Measurements from ENCODE around the gene RAD18.
A peak's percentile ranks its signal among the peaks of the same experiment; 100 is the strongest.

Gene RAD18

DNA sequence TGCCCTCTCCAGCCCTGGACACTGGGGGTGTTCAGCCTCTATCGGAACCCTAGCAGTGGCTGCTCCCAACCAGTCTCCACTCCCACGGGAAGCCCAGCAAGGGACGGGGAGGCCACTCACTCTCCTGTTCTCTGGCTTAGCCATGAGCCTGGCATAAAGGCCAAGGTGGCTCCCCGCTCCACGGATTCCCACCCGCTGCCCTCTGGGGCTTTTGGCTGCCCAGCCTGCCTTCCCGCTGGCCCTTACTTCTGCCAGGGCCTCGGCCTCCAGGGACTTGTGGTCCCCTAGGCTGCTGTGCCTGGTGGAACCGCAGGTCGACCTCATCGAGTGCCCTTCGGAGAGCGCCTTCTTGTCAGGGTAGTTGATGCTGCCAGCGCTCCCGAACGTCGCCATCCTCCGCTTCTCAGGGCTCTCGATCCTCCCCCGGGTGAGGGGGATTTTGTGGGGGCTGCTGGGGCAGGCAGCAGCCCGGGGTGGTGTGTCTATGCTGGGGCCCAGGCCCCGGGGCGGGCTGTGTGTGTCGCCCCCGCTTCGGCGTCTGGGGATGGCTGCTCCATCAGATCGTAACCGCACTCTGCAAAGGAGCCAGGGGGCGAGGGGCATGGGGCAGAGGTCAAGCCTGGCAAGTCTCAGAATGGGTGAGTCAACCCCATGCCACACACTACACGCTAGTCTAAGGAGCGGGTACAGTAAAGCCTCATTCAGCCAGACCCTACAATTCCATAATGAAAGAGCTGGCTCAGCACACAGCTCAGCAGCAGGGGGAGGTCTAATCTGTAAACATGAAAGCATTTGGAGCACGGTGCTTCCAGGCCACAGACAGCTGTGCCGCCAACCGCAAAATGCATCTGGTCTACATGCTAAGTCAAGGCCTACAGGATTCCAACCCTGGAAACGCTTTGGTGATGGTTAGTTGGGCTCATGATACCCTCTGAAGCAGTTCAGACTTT is 27.3 kb upstream of the RAD18 start:
- no peaks in the 10 kb centered on the region for H3K9me3 Mint-ChIP-seq
- no peaks in the 10 kb centered on the region for H3K36me3 Mint-ChIP-seq
- no peak overlapping the region for H3K4me3 Mint-ChIP-seq
- DNase-seq (ENCODE audit: low spot score in 2 of 2) (no peak), ATAC-seq (ENCODE audit: low read depth) (no peak)
- no peaks in the 10 kb centered on the region for H3K27me3 Mint-ChIP-seq
- H3K4me1 Mint-ChIP-seq = peaks cover 3% of the 10 kb centered on the region
- H3K27ac Mint-ChIP-seq = no peak overlapping the region

DNA sequence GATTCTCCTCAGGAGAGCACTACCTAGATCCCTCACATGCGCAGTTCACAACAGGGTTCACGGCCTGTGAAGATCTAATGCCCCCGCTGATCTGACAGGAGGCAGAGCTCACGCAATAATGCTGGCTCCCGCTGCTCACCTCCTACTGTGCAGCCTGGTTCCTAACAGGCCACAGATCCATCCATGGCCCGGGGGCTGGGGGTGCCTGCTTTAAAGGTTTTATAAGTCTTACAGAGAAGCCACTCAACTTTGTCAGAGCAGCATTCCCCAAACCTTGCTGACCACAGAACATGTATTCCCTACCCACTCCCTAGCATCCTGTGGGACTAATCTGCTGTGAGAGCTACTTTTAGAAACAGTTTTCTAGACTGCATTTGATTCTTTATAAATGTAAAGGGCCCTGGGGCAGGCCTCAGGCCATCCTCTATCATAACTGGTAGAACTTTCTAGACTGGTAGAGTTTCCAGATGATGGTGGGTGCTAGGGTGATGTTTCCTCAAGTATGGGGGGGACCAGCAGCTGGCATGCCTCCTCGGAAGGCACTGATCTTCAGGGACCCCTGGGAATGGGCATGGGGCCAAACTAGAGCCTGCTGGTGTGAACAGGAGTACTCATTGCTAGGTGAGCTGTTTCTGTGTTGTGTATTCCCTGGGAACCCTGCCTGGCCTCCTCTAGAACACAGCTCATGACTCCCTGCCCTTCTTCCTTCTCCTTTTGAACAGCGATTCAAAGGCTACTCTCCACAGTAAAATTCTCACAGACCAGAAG is 25.7 kb upstream of the RAD18 start:
- H3K27ac Mint-ChIP-seq = no peak overlapping the region

DNA sequence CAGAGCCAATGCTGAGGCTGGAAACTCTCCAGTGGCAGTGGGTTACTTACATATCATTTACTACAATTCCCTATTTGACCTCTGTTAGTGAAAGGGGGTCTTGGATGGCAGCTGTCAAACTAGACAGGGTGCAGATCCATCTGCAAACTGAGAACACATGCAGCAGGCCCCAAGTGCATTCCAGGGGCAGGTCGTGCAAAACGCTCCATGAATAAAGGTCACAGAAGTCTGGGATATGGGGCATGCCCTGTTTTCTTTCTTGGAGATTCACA is 25.0 kb upstream of the RAD18 start:
- H3K4me1 Mint-ChIP-seq = peaks cover 3% of the 10 kb centered on the region
- H3K27ac Mint-ChIP-seq = no peak overlapping the region
- H3K36me3 Mint-ChIP-seq = no peaks in the 10 kb centered on the region
- no peak overlapping the region for H3K4me3 Mint-ChIP-seq
- ATAC-seq (ENCODE audit: low read depth) (no peak), DNase-seq (ENCODE audit: low spot score in 2 of 2) (no peak)
- H3K27me3 Mint-ChIP-seq = peaks cover 3% of the 10 kb centered on the region
- H3K9me3 Mint-ChIP-seq = no peaks in the 10 kb centered on the region

More for the DNA sequence above, 25.7 kb upstream of the RAD18 start:
- no peaks in the 10 kb centered on the region for H3K36me3 Mint-ChIP-seq
- peaks cover 3% of the 10 kb centered on the region for H3K4me1 Mint-ChIP-seq
- H3K9me3 Mint-ChIP-seq = no peaks in the 10 kb centered on the region
- DNase-seq (ENCODE audit: low spot score in 2 of 2) (no peak), ATAC-seq (ENCODE audit: low read depth) (no peak)
- no peaks in the 10 kb centered on the region for H3K27me3 Mint-ChIP-seq
- H3K4me3 Mint-ChIP-seq = no peak overlapping the region

DNA sequence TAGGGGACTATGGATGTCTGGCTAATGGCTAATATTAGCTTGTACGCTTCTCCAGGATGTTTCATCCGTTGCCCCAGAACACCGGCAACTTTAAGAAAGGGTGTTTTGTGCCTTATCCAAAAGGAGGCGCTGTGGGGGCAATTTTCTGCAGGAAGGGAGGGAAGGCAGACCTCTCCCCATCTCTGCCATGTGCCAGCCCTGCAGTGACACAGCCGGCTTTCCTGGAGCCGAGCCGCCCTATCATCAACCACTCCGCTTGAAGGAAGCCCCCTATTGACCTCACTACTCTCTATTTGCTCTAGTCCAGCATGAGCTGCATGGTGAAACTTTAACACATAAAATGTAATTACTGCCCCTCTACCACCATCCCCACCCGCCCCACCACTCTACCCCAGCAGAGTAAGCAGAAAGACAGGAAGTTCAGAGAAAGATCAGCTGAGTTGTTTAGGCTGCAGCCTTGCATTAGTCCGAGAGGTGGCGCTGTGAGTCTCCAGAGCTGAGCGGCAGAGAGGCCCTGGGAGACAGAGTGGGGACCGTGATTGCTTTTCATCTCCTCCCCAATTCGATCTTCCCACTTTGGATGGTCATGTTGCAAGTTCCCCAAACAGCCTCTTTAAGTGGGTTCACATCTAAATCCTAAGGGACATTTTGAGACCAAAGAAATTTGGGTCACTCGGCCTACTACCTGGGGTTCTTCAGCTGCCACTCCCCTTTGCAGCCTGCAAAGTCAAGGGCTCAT is 24.5 kb upstream of the RAD18 start:
- peak; percentile 29 to 33 for DNase-seq (ENCODE audit: low spot score in 2 of 2)
- ATAC-seq (ENCODE audit: low read depth) = peak; percentile 85
- Mint-ChIP-seq H3K36me3 (no peaks in the 10 kb centered on the region), H3K4me3 (peak overlapping the region; percentile 24), H3K4me1 (peaks cover 3% of the 10 kb centered on the region), H3K9me3 (no peaks in the 10 kb centered on the region), H3K27ac (no peak overlapping the region), H3K27me3 (peaks cover 3% of the 10 kb centered on the region)

DNA sequence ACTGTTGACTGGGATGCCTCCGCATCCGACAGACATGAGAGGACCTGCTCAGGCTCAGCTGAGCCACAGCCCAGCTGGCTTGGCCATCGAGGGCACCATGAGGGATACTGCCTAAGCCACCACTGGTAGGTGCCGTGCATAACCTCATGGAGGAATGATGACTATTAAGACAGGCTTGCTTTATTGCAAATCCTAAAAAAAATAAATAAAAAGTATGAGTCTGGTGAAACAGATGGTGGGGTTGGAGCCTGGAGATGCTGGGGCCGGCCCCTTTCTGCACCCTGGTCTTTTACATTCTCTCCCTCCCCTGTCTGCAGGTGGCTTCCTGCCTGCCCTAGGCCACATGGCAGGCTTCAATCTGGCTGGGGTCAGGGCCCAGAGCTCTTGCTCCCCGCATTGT is 24.0 kb upstream of the RAD18 start:
- Mint-ChIP-seq H3K36me3 (no peaks in the 10 kb centered on the region), H3K27me3 (peaks cover 6% of the 10 kb centered on the region), H3K27ac (no peak overlapping the region), H3K4me3 (no peak overlapping the region), H3K4me1 (peaks cover 3% of the 10 kb centered on the region), H3K9me3 (no peaks in the 10 kb centered on the region)
- ATAC-seq (ENCODE audit: low read depth) (no peak), DNase-seq (ENCODE audit: low spot score in 2 of 2) (no peak)

DNA sequence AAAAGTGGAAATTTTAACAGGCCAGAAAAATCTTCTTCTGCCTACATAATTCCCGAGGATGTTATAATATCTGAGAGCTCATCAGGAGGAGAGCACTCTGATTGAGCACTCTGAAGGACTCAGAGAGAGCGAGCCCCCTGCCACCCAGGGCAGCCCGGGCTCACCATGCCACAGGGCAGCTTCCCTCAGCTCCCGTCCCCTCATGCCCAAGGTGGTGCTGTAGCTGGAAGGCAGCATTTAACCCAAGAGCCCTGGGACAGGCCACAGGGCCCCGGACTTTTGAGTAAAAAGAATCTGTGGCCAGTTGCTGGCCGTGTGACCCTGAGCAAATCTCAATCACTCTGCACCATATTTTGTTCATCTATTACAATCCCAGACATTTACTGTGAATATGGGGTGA is 23.5 kb upstream of the RAD18 start:
- ATAC-seq (ENCODE audit: low read depth) = no peak

DNA sequence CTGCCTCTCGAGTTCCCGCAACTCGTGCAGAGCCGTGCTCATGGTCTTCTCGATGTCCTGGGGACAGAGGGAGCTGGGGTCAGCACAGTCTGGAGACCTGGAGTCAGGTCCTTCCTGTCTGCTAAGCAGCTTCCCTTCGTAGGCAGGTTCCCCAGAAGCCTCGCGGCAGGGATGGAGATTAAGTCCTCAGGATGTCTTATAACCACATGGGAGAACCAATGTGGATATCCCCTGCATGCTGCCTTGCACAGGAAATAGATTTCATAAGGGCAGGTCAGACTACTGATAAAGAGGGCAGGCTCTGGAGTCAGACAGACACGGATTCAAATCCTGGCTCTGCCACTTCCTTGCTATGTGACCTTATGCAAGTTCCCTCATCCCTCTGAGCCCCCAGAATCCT is 22.6 kb upstream of the RAD18 start:
- ATAC-seq (ENCODE audit: low read depth) (no peak), DNase-seq (ENCODE audit: low spot score in 2 of 2) (no peak)
- Mint-ChIP-seq H3K27me3 (peaks cover 8% of the 10 kb centered on the region), H3K27ac (no peak overlapping the region), H3K4me1 (peaks cover 3% of the 10 kb centered on the region), H3K4me3 (no peak overlapping the region), H3K36me3 (no peaks in the 10 kb centered on the region), H3K9me3 (no peaks in the 10 kb centered on the region)

More for the DNA sequence above, 23.5 kb upstream of the RAD18 start:
- Mint-ChIP-seq H3K4me1 (peaks cover 3% of the 10 kb centered on the region), H3K27ac (no peak overlapping the region), H3K36me3 (no peaks in the 10 kb centered on the region), H3K4me3 (no peak overlapping the region), H3K9me3 (no peaks in the 10 kb centered on the region), H3K27me3 (peaks cover 6% of the 10 kb centered on the region)
- no peak for DNase-seq (ENCODE audit: low spot score in 2 of 2)

DNA sequence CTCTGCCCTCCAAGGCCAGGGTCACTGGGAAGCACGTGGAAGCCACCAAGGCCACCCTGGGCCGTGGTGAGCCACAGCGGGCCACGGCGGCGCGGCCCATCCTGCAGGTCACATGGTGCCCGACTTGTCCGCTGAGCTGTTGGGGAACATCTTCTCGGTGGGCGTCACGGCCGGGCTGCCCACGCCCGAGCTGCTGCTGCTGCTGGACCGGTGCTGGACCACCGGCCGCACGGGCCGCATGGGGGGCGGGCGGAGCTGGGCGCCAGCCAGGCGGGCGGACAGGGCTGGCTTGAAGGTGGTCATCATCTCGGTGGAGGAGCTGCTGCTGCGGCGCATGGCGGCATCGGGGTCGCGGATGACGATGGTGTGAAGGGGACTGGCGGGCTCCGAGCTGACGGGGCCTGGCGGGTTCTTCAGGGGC is 22.1 kb upstream of the RAD18 start:
- peaks cover 9% of the 10 kb centered on the region for H3K27me3 Mint-ChIP-seq
- H3K4me3 Mint-ChIP-seq = no peak overlapping the region
- peaks cover 3% of the 10 kb centered on the region for H3K4me1 Mint-ChIP-seq
- ATAC-seq (ENCODE audit: low read depth) = no peak
- DNase-seq (ENCODE audit: low spot score in 2 of 2) = no peak
- no peaks in the 10 kb centered on the region for H3K36me3 Mint-ChIP-seq
- no peaks in the 10 kb centered on the region for H3K9me3 Mint-ChIP-seq
- H3K27ac Mint-ChIP-seq = no peak overlapping the region

DNA sequence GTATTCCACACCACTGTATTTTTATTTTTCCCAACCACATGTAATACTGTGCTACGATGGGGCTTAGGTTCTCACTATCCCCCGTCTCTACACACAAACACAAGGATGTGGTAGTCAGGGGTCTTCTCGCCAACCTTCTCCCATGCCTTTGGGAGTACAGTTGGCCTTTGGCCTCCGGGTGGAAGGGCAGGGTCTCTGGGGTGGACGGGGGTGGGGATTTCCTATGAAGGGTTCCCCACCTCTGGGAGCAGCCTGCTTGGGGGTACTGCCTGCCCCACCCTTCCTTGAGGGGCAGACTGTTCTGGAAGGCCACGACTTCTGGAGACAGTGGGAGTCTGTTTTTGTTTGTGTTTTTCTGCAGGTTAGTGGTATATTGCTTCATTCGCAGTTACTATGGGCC is 21.3 kb upstream of the RAD18 start:
- Mint-ChIP-seq H3K27ac (no peak overlapping the region), H3K4me3 (no peak overlapping the region), H3K36me3 (no peaks in the 10 kb centered on the region), H3K4me1 (peaks cover 3% of the 10 kb centered on the region), H3K27me3 (peaks cover 12% of the 10 kb centered on the region), H3K9me3 (no peaks in the 10 kb centered on the region)
- no peak for ATAC-seq (ENCODE audit: low read depth)
- DNase-seq (ENCODE audit: low spot score in 2 of 2) = no peak

DNA sequence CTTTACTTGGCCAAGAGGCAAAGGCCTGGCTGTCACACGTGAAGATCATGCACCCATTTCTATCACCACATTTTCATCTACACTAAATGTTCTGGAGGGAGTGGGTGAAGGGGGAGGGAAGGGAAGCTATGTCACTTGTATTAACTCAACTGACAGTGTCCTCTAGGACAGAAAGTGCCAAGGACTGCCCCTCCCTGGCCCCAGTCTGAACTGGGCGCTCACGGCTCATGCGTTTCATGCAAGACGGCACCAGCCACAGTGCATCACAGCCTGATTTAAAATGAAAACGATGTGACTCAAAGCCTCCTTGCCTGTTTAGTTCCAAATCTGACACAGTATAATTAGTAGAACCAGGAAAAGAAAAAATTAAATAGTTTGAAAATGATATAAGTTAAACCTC is 20.8 kb upstream of the RAD18 start:
- H3K27ac Mint-ChIP-seq = no peak overlapping the region
- H3K4me1 Mint-ChIP-seq = peaks cover 3% of the 10 kb centered on the region
- no peaks in the 10 kb centered on the region for H3K36me3 Mint-ChIP-seq
- no peak overlapping the region for H3K4me3 Mint-ChIP-seq
- ATAC-seq (ENCODE audit: low read depth) (no peak), DNase-seq (ENCODE audit: low spot score in 2 of 2) (no peak)
- peaks cover 12% of the 10 kb centered on the region for H3K27me3 Mint-ChIP-seq
- H3K9me3 Mint-ChIP-seq = no peaks in the 10 kb centered on the region

DNA sequence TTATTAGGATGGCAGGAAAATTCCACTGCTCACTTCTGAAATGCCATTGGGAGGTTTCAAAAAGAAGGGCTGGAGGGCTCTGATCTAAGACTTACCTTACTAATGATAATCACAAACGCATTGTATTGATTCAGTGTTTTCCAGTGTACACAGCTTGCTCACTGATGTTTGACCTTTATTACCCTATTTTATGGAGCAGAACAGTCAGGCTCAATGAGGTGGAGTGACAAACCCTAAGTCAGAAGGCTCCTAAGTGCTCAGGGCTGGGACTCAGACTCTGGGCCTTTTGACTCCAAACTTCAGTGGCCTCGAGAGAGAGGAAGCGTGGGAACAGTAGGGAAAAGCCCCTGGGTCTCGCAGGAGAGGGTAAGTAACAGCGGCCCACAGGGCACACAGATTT is 20.3 kb upstream of the RAD18 start:
- no peaks in the 10 kb centered on the region for H3K36me3 Mint-ChIP-seq
- H3K9me3 Mint-ChIP-seq = peaks cover 1% of the 10 kb centered on the region
- no peak overlapping the region for H3K4me3 Mint-ChIP-seq
- H3K27ac Mint-ChIP-seq = no peak overlapping the region
- H3K4me1 Mint-ChIP-seq = peaks cover 3% of the 10 kb centered on the region
- H3K27me3 Mint-ChIP-seq = peaks cover 12% of the 10 kb centered on the region
- DNase-seq (ENCODE audit: low spot score in 2 of 2) = no peak
- ATAC-seq (ENCODE audit: low read depth) = no peak

DNA sequence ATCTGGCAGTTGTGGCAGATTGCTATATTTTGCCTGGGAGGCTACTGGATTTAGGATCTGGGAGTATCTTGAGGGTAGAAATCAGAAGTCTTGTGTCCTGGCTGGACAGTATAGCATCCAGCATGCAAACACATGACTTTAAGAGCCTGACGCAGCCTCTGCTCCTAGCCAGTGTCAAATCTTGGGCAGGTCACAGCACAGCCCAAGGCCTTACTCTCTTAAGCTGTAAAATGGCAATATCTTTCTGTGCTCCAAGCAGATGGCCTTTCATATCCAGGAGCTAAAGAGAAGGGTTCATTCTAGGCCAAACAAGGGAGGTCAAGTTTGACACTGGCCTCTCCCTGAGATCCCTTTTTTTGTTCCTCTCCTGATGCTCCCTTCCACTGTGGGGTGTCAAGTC is 19.8 kb upstream of the RAD18 start:
- Mint-ChIP-seq H3K36me3 (peaks cover 2% of the 10 kb centered on the region), H3K4me1 (peaks cover 3% of the 10 kb centered on the region), H3K4me3 (no peak overlapping the region), H3K27ac (no peak overlapping the region), H3K27me3 (peaks cover 12% of the 10 kb centered on the region), H3K9me3 (peaks cover 1% of the 10 kb centered on the region)
- DNase-seq (ENCODE audit: low spot score in 2 of 2) (no peak), ATAC-seq (ENCODE audit: low read depth) (no peak)

DNA sequence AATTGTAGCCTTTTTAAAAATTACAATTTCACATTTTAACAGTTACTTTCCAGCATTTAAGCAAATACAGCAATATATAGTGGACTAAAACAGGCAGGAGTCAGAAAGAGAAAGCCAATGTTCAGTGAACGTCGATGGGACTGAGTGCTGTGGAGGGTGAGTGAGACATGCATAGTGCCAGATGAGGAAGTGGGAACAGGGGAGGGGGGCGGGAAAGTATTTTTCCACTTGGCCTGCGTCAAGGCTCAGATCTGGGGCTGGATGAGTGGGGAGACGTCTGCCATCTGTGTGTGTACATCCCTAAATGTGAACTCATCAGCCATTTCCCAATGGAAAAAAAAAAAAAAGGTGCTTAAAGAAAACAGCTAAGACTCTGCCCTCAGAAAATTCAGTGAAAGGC is 19.2 kb upstream of the RAD18 start:
- Mint-ChIP-seq H3K4me1 (no peaks in the 10 kb centered on the region), H3K27ac (no peak overlapping the region), H3K9me3 (peaks cover 1% of the 10 kb centered on the region), H3K27me3 (peaks cover 14% of the 10 kb centered on the region), H3K4me3 (no peak overlapping the region), H3K36me3 (peaks cover 2% of the 10 kb centered on the region)
- ATAC-seq (ENCODE audit: low read depth) (no peak), DNase-seq (ENCODE audit: low spot score in 2 of 2) (no peak)

DNA sequence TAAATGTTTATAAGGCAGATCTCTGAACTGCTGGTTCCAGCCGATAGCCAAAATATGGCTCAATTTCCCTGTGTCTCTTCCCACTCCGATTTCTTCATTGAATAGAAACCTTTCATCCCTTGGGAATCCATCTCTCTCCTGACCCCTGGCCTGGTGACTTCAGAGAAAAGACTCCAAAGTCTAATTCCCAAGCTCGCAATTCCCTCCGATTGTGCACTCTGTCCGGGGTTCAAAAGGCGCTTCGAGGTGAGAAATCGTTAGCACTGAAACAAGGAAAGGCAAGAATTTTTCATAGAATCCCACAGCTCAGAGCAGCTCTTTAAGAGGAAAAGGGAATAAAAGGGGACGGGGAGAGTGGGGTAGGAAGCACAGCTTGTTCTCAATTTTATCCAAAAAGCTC is 18.4 kb upstream of the RAD18 start:
- Mint-ChIP-seq H3K27me3 (peaks cover 14% of the 10 kb centered on the region), H3K4me1 (no peaks in the 10 kb centered on the region), H3K9me3 (peaks cover 1% of the 10 kb centered on the region), H3K4me3 (no peak overlapping the region), H3K27ac (no peak overlapping the region), H3K36me3 (peaks cover 2% of the 10 kb centered on the region)
- DNase-seq (ENCODE audit: low spot score in 2 of 2) = no peak
- ATAC-seq (ENCODE audit: low read depth) = no peak

Measured in memory B cell (primary cell).